ENCODE measurements around the gene SPRR2D. TPM values are rescaled to one million over a fixed set of nuclear protein-coding genes. Genes with fewer than 3 reads are reported as not detected.

SPRR2D gene
- total RNA-seq, 1 donor from 2014 or later: not detected

DNA sequence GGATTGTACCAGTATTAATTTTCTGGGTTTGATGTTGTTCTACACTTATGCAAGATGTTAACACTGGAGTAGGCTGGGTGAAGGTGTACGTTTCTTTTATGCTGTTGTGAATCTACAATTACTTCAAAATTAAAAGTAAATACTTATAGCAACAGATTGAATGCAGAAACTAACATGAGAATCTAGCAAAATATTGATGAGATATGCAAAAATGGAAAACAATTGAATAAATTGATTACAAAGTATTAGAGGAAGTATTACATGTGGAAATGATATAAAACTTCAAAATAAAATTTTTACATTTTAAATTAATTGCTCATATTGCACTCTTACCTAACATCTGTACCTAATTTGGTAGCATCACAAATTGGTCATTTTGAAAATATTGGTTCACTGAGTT, 45.1 kb downstream of the SPRR2D start:
- Histone ChIP-seq H3K4me3 (no peak overlapping the region), H3K27ac (no peak overlapping the region), H3K9me3 (no peaks in the 10 kb centered on the region), H3K27me3 (ENCODE audit: low read depth) (no peaks in the 10 kb centered on the region), H3K36me3 (no peaks in the 10 kb centered on the region), H3K4me1 (no peaks in the 10 kb centered on the region)
- DNase-seq (no peak), ATAC-seq (no peak)
- TF ChIP-seq CTCF (IDR thresholded peaks at IDR 0.05): no peak
- intact Hi-C loops (cut with DNase I): no loop called here

DNA sequence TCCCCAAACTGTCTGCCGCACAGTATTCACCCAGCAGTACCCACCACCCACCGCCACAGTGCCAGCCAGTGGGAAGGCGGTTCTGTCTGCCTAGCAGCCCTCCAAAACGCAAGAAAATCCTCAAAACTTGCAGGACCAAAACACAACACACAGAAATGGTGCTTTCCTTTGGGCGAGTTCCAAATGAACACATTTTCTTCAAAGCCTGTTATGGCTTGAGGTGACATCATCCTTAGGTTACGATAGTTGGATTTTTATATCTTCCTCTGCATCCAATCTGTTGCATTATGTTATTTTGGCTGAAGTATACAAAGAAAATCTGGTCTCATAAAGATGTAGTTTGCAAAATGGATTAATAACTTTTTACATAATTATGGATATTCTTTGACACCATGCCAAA, 47.7 kb downstream of the SPRR2D start:
- no peaks in the 10 kb centered on the region for H3K27me3 ChIP-seq (ENCODE audit: low read depth)

More for the DNA sequence above, 47.7 kb downstream of the SPRR2D start:
- TF ChIP-seq CTCF (IDR thresholded peaks at IDR 0.05): no peak
- intact Hi-C loops (cut with DNase I): no loop called here
- Histone ChIP-seq H3K36me3 (no peaks in the 10 kb centered on the region), H3K4me3 (no peak overlapping the region), H3K9me3 (no peaks in the 10 kb centered on the region), H3K4me1 (no peaks in the 10 kb centered on the region), H3K27ac (no peak overlapping the region)
- ATAC-seq (no peak), DNase-seq (no peak)

Other genes with a start within 250 kb of the SPRR2D start
- not detected for gene LCE1D, start 244.4 kb downstream of the SPRR2D start, total RNA-seq
- not detected for gene LCE1C, start 234.5 kb downstream of the SPRR2D start, total RNA-seq
- not detected for gene LCE1B, start 229.1 kb downstream of the SPRR2D start, total RNA-seq
- gene LCE1A, start 213.6 kb downstream of the SPRR2D start, total RNA-seq: not detected
- not detected for gene LCE6A, start 198.3 kb downstream of the SPRR2D start, total RNA-seq
- gene LCE7A, start 181.1 kb downstream of the SPRR2D start, total RNA-seq: not detected
- not detected for gene SMCP, start 162.8 kb downstream of the SPRR2D start, total RNA-seq
- 0.24 TPM for gene IVL, start 132.6 kb downstream of the SPRR2D start, total RNA-seq
- not detected for gene SPRR5, start 93.9 kb downstream of the SPRR2D start, total RNA-seq
- gene SPRR4, start 70.5 kb downstream of the SPRR2D start, total RNA-seq: not detected
- not detected for gene SPRR1A, start 57.0 kb downstream of the SPRR2D start, total RNA-seq
- not detected for gene SPRR3, start 39.4 kb downstream of the SPRR2D start, total RNA-seq
- not detected for gene SPRR1B, start 9.9 kb downstream of the SPRR2D start, total RNA-seq
- gene SPRR2A, start 16.4 kb upstream of the SPRR2D start, total RNA-seq: not detected
- gene SPRR2B, start 30.5 kb upstream of the SPRR2D start, total RNA-seq: not detected
- not detected for gene SPRR2E, start 53.4 kb upstream of the SPRR2D start, total RNA-seq
- not detected for gene SPRR2F, start 72.4 kb upstream of the SPRR2D start, total RNA-seq
- gene SPRR2G, start 109.8 kb upstream of the SPRR2D start, total RNA-seq: not detected
- gene LELP1, start 162.3 kb upstream of the SPRR2D start, total RNA-seq: not detected
- not detected for gene PRR9, start 176.5 kb upstream of the SPRR2D start, total RNA-seq
- gene LORICRIN, start 218.6 kb upstream of the SPRR2D start, total RNA-seq: not detected

Measured in lower lobe of right lung (tissue), 2 donors.